HL-60 (cell line): ENCODE data around the gene UGT1A5.

ENCODE experiments used
- DNase-seq, 2 experiments: peaks; one replicate each; pipeline ENCODE4 v3.0.0-alpha.2; 2010 to 2020; ENCODE audit warnings: low read depth in 1 of 2, low spot score in 1 of 2
- H3K27ac ChIP-seq: fragments of 250-450 bp; sonication (Bioruptor Pico); replicated peaks from 2 replicates; pipeline ENCODE4 v1.5.1; 2020; ENCODE audit warnings: mild to moderate bottlenecking, moderate library complexity
- H3K27me3 ChIP-seq: fragments of 250-450 bp; sonication (Bioruptor Pico); 2 replicates; pipeline ENCODE4 v1.5.1; 2021; ENCODE audit warnings: mild to moderate bottlenecking, moderate library complexity; ENCODE audit not compliant: insufficient read depth, poor library complexity, severe bottlenecking
- H3K4me3 ChIP-seq: replicated peaks from 2 replicates; pipeline ENCODE4 v1.5.1; 2011; ENCODE audit warnings: mild to moderate bottlenecking, control low read depth, low read length; ENCODE audit not compliant: insufficient read depth
- GABPA ChIP-seq: IDR thresholded peaks from 2 replicates; pipeline ENCODE4 v1.6.1; 2012; ENCODE audit warnings: low read depth
- POLR2AphosphoS5 ChIP-seq: IDR thresholded peaks from 2 replicates; pipeline ENCODE4 v1.6.1; 2012; ENCODE audit warnings: low read depth
- SPI1 ChIP-seq: IDR thresholded peaks from 2 replicates; pipeline ENCODE4 v1.6.1; 2012; ENCODE audit warnings: low read depth, mild to moderate bottlenecking, borderline replicate concordance
- TF ChIP-seq, protein P1 (sequence below): IDR thresholded peaks from one replicate; pipeline ENCODE4 v1.5.1; 2011; ENCODE audit warnings: low read length, control low read depth, inconsistent platforms; ENCODE audit not compliant: insufficient read depth
- TF ChIP-seq, protein P2 (sequence below): IDR thresholded peaks from 2 replicates; pipeline ENCODE4 v1.6.1; 2012; ENCODE audit warnings: low read depth; ENCODE audit not compliant: insufficient replicate concordance

The UGT1A5 gene

DNA sequence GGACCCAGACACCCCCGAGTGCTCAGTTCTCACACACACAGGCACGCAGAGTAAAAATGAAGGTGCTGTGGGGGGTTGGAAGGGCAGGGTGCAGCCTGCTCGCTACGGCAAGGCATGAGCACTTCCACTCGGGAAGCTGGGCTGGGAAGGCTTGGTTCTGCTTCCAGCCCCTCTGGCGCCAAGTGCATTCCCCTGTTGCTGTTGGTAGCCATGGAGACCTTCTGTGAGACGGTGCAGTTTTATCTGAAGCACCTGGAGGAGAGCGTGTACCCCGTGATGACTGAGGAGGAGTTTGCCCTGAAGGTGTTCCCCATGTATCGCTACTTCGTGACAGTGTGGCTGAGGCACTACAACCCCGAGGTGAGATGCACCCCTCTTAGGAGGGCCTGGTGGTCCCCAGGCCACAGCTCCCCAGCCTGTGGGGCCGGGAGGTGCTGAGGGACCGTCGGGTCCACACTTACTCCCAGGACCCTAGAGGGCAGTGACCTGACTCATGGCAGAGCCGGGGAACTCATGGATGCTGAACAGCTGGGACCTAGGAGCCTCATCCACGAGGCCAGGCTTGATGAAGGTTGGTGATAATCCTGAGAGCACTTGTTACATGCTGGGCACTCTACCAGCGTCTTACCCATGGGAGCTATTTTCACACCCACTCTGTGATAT, 80.9 kb downstream of the UGT1A5 start:
- no peak overlapping the region for H3K4me3 ChIP-seq
- H3K27me3 ChIP-seq, result no peaks in the 10 kb centered on the region
- no peak overlapping the region for H3K27ac ChIP-seq
- DNase-seq, result no peak
- TF ChIP-seq SPI1, result no peak
- TF ChIP-seq, protein P1, sequence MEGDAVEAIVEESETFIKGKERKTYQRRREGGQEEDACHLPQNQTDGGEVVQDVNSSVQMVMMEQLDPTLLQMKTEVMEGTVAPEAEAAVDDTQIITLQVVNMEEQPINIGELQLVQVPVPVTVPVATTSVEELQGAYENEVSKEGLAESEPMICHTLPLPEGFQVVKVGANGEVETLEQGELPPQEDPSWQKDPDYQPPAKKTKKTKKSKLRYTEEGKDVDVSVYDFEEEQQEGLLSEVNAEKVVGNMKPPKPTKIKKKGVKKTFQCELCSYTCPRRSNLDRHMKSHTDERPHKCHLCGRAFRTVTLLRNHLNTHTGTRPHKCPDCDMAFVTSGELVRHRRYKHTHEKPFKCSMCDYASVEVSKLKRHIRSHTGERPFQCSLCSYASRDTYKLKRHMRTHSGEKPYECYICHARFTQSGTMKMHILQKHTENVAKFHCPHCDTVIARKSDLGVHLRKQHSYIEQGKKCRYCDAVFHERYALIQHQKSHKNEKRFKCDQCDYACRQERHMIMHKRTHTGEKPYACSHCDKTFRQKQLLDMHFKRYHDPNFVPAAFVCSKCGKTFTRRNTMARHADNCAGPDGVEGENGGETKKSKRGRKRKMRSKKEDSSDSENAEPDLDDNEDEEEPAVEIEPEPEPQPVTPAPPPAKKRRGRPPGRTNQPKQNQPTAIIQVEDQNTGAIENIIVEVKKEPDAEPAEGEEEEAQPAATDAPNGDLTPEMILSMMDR, result no peak
- no peak for TF ChIP-seq GABPA
- no peak for TF ChIP-seq POLR2AphosphoS5
- TF ChIP-seq, protein P2, sequence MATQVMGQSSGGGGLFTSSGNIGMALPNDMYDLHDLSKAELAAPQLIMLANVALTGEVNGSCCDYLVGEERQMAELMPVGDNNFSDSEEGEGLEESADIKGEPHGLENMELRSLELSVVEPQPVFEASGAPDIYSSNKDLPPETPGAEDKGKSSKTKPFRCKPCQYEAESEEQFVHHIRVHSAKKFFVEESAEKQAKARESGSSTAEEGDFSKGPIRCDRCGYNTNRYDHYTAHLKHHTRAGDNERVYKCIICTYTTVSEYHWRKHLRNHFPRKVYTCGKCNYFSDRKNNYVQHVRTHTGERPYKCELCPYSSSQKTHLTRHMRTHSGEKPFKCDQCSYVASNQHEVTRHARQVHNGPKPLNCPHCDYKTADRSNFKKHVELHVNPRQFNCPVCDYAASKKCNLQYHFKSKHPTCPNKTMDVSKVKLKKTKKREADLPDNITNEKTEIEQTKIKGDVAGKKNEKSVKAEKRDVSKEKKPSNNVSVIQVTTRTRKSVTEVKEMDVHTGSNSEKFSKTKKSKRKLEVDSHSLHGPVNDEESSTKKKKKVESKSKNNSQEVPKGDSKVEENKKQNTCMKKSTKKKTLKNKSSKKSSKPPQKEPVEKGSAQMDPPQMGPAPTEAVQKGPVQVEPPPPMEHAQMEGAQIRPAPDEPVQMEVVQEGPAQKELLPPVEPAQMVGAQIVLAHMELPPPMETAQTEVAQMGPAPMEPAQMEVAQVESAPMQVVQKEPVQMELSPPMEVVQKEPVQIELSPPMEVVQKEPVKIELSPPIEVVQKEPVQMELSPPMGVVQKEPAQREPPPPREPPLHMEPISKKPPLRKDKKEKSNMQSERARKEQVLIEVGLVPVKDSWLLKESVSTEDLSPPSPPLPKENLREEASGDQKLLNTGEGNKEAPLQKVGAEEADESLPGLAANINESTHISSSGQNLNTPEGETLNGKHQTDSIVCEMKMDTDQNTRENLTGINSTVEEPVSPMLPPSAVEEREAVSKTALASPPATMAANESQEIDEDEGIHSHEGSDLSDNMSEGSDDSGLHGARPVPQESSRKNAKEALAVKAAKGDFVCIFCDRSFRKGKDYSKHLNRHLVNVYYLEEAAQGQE, result no peak

DNA sequence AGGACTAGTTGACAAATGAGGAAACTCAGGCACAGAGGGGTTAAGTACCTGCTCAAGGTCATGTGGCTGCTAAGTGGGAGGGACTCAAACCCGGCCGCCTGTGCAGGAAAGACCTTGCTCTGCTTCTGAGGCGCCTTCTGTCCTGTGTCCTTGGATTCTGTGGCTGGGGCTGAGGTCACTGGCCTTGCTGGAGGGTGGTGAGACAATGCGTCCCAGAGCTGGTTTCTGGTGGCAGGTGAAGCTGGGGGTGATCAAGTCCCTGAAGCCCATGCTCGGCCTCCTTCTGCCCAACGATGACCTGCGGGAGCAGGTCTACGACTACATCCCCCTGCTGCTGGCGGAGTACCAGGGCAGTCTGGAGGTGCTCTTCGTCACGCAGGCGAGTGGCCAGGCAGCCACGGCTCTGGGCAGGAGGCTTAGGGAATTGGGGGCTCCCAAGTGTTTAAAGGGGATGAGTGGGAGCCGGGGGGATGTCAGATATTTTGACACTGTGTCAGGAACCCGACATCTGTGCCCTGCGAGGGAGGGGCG, 81.5 kb downstream of the UGT1A5 start:
- no peak overlapping the region for H3K4me3 ChIP-seq
- TF ChIP-seq, protein P1, result no peak
- TF ChIP-seq, protein P2, result no peak
- no peak for TF ChIP-seq GABPA
- TF ChIP-seq SPI1, result no peak
- TF ChIP-seq POLR2AphosphoS5, result no peak
- no peak for DNase-seq
- no peak overlapping the region for H3K27ac ChIP-seq
- H3K27me3 ChIP-seq, result no peaks in the 10 kb centered on the region

DNA sequence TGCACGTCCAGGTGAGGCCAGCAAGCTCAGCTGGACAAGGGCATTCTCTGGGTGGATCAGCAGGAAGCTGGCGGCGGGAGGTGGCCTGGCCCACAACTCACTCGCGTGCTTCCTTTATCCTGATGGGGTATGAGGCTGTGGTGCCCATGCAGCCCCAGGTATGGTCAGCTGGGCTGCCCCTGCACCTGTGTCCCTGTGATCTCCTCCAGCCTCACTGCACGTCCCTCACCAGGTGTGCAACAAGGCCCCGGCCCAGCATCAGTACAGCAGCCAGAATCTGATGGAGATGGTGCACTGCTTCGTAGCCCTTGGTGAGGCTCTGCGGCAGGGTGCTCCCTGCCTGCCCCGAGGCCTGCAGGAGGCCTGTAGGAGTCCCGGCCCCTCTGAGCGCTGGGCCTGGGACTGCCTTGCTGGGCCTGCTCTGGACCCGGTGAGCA, 83.0 kb downstream of the UGT1A5 start:
- H3K4me3 ChIP-seq, result no peak overlapping the region
- H3K27ac ChIP-seq, result no peak overlapping the region
- no peak for TF ChIP-seq POLR2AphosphoS5
- no peak for TF ChIP-seq SPI1
- TF ChIP-seq GABPA, result no peak
- TF ChIP-seq, protein P1, result no peak
- TF ChIP-seq, protein P2, result no peak
- H3K27me3 ChIP-seq, result no peaks in the 10 kb centered on the region
- DNase-seq, result no peak
